HFFc6 (cell line): ENCODE data around the gene APOC1. TPM values are rescaled to one million over a fixed set of nuclear protein-coding genes. Genes with fewer than 3 reads are reported as not detected.

ENCODE experiments used
- DNase-seq: peaks from one replicate; pipeline ENCODE4 v3.0.0-alpha.2; 2018
- H3K27ac Mint-ChIP-seq: 2 replicates; pipeline ENCODE4 v1.8.0; 2020; ENCODE audit warnings: mild to moderate bottlenecking, mixed read lengths
- H3K27me3 Mint-ChIP-seq: 2 replicates; pipeline ENCODE4 v1.8.0; 2021; ENCODE audit warnings: mild to moderate bottlenecking, moderate library complexity, mixed read lengths; ENCODE audit not compliant: insufficient read depth
- H3K36me3 Mint-ChIP-seq: 2 replicates; pipeline ENCODE4 v1.8.0; 2021; ENCODE audit warnings: low read depth, mixed read lengths
- H3K4me1 Mint-ChIP-seq: 2 replicates; pipeline ENCODE4 v1.8.0; 2020; ENCODE audit warnings: low read depth, mixed read lengths
- H3K4me3 Mint-ChIP-seq: 2 replicates; pipeline ENCODE4 v1.8.0; 2020; ENCODE audit warnings: mild to moderate bottlenecking, moderate library complexity, mixed read lengths
- H3K9me3 Mint-ChIP-seq: 2 replicates; pipeline ENCODE4 v1.8.0; 2020; ENCODE audit warnings: mild to moderate bottlenecking, mixed read lengths
- CTCF ChIP-seq: fragments of 200-600 bp; sonication (generic); IDR thresholded peaks from 2 replicates; pipeline ENCODE4 v1.5.0; 2021; ENCODE audit warnings: antibody characterized with exemption, mild to moderate bottlenecking
- total RNA-seq, 6 experiments: library from RNA; stranded (reverse); fragmentation: NEBNext Ultra II Directional; extraction: Animal tissue kit (Norgen Biotek cat#: 25700); gene quantifications; 2 replicates in 1 of 6; 3 replicates in 5 of 6; pipeline ENCODE4 v1.2.3, GENCODE V29; 2021

Gene APOC1
- total RNA-seq, 6 experiments from 2014 or later = 1.4 to 6.8 (median 2.4) TPM; not detected in 1

DNA sequence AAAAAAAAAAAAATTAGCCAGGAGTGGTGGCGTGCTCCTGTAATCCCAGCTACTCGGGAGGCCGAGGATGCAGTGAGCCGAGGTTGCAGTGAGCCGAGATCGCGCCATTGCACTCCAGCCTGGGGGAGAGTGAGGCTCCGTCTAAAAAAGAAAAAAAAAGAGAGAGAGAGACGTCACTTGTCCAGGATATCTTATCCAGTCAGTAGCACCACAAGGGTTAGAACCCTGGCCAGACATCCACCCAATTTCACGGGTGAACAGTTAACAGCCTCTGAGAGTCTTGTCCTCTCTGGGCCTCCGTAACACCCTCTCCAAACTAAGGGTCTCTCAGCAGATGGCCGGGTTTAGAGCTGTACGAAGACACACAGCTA, 39.9 kb downstream of the APOC1 start:
- peaks cover 6% of the 10 kb centered on the region for H3K36me3 Mint-ChIP-seq
- DNase-seq = no peak
- H3K9me3 Mint-ChIP-seq = no peaks in the 10 kb centered on the region
- H3K27ac Mint-ChIP-seq = peak overlapping the region; percentile 98
- no peak for TF ChIP-seq CTCF
- peaks cover 1% of the 10 kb centered on the region for H3K27me3 Mint-ChIP-seq
- H3K4me1 Mint-ChIP-seq = peaks cover 32% of the 10 kb centered on the region
- peak overlapping the region; percentile 96 for H3K4me3 Mint-ChIP-seq

DNA sequence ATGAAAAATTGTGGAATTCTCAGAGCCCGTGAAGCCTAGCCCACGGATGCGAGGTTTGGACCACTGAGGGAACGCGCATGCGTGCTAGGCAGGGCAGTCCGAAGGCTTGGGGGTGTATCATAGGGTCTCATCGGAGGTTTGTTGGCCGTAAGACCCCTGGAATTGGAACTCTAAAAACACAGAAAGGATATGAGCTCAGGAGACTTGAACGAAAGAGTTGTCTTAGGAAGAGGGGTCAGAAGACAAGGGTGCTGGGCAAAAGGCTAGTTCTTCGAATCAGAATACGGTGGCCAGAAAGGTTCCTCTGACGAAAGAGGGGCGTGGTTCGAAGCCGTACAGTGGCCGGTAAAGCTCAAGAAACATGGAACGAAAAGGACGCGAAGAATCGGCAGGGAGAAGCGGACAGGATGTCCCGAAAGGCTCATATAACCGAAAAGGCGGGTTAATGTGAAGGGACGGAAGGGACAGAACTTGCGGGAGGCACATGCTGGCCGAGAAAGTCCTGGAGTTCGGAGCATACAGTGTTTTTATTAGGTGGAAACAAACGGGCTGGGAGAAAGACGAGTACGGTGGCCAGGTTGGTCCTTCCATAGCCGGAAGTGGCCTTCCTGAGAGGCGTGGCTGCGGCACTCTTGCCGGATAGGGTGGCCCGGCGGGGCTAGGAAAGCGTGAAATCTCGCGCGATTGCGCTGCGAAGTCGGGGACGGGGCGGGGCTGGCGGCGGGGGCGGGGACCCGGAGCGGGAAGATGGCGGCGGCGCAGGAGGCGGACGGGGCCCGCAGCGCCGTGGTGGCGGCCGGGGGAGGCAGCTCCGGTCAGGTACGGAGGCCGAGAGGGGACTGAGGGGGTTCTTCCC, 40.5 kb downstream of the APOC1 start, which contains the start of gene CLPTM1:
Gene CLPTM1 (plus strand): TSS at position 732 of the 856 bp plus-strand sequence. CDS start 16 bp downstream, at position 748.
- Mint-ChIP-seq H3K27ac (peak within 1 kb of the TSS; percentile 98), H3K4me3 (peak within 1 kb of the TSS; percentile 96), H3K27me3 (peaks cover 1% of the 10 kb centered on the region), H3K36me3 (peaks cover 6% of the 10 kb centered on the region), H3K4me1 (peaks cover 32% of the 10 kb centered on the region), H3K9me3 (no peaks in the 10 kb centered on the region)
- peak; percentile 96 for DNase-seq
- TF ChIP-seq CTCF = no peak

DNA sequence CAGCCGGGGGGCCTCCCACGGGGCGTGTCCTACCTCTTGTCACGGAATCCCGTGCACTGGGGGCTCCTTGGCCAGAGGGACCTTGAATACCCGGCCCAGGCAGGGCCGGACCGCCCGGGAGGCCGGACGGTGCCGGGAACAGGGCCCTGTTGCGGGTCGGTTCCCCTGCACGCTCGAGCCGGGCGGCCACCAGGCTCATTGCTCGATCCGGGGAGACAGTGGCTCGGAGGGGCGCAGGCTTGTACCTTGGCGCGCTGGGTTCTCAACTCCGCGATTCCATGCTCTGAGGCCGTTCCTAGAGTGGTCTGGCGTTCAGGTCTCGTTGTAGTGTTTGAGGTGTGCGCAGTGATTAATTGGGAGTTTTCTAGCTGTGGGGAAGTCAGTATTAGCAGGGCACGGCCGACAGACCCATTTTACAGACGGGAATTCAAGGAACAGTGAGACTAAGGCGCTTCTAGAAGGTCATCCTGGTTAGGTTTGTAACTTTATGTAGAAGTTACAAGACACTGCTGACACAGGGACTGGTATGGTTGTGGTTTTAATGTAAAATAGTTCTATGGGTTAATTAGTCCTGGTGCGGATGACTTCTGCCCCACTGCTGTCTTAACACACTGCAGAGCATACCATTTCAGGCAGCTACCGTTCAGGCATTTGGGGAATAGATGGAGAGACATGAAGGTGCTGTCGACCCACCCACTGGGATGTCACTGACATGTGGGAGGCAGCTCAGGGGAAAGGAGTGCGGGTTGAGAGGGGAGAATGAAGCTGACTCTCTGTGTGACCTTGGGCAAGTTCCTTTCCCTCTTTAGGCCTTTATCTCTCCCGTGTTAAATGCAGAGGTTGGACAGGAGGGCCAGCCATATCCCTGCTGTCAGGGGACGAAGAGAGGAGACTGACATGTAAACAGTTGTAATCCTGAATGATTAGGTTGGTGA, 41.4 kb downstream of the APOC1 start:
- Mint-ChIP-seq H3K4me3 (peak overlapping the region; percentile 96), H3K27ac (peak overlapping the region; percentile 78), H3K27me3 (peaks cover 1% of the 10 kb centered on the region), H3K36me3 (peaks cover 6% of the 10 kb centered on the region), H3K9me3 (no peaks in the 10 kb centered on the region), H3K4me1 (peaks cover 32% of the 10 kb centered on the region)
- TF ChIP-seq CTCF = no peak
- DNase-seq = no peak

GRCh38 chr19:44957526-44957925, 43.1 kb downstream of the APOC1 start:
- DNase-seq = no peak
- Mint-ChIP-seq H3K4me3 (peak overlapping the region; percentile 96; the same call in 1 of the 2 replicates), H3K27ac (peak overlapping the region; percentile 78; the same call in 1 of the 2 replicates), H3K9me3 (no peaks in the 10 kb centered on the region), H3K36me3 (peaks cover 10% of the 10 kb centered on the region), H3K27me3 (peaks cover 1% of the 10 kb centered on the region), H3K4me1 (peaks cover 32% of the 10 kb centered on the region)
- TF ChIP-seq CTCF = no peak

DNA sequence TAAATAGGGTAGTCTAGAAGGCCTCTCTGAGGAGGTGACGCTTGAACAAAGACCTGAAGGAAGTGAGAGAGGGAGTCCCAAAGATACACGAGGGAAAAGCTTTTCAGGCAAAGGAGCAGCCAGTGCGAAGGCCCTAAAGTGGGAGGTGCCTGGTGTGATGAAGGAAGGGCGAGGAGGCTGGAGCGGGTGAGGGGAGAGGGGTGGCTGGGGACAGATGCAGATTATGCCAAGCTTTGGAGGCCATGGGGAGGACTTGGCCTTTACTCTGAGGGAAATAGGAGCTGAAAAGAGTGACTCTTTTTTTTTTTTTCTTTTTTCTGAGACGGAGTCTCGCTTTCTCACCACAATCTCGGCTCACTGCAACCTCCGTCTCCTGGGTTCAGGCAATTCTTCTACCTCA, 43.7 kb downstream of the APOC1 start:
- no peaks in the 10 kb centered on the region for H3K9me3 Mint-ChIP-seq
- no peak overlapping the region; the same call in 1 of the 2 replicates for H3K27ac Mint-ChIP-seq
- no peak for DNase-seq
- peaks cover 32% of the 10 kb centered on the region for H3K4me1 Mint-ChIP-seq
- H3K27me3 Mint-ChIP-seq = peaks cover 1% of the 10 kb centered on the region
- H3K4me3 Mint-ChIP-seq = no peak overlapping the region
- no peak for TF ChIP-seq CTCF
- H3K36me3 Mint-ChIP-seq = peaks cover 12% of the 10 kb centered on the region
